Upper lobe of left lung (tissue), 4 donors: ENCODE results near the gene TERB1.

Source experiments
- CTCF ChIP-seq, 6 experiments: fragments of 450-650 bp in 4 of 6; fragments of 200-600 bp in 2 of 6; sonication (generic) in 2 of 6; IDR thresholded peaks; one replicate each; pipeline ENCODE4 v1.5.1; 2016 to 2019; ENCODE audit warnings: antibody characterized with exemption in 6 of 6
- EP300 ChIP-seq, 4 donors: sonication (generic); formaldehyde crosslinking; IDR thresholded peaks; one replicate each; pipeline ENCODE4 v1.5.1; 2017; ENCODE audit warnings: antibody characterized with exemption in 4 of 4, control low read depth in 2 of 4
- POLR2AphosphoS5 ChIP-seq, 2 donors: sonication (generic); formaldehyde crosslinking; IDR thresholded peaks; one replicate each; pipeline ENCODE4 v1.5.1; 2017; ENCODE audit warnings: antibody characterized with exemption in 2 of 2

GRCh38 chr16:66751053-66751302 lies 50.4 kb downstream of the TERB1 start:
- no peak for TF ChIP-seq CTCF (IDR thresholded peaks at IDR 0.05)
- TF ChIP-seq POLR2AphosphoS5 (IDR thresholded peaks at IDR 0.05), result no peak
- TF ChIP-seq EP300 (IDR thresholded peaks at IDR 0.05), result no peak
